Loucy (cell line): ENCODE measurements around the gene GTPBP2.

ENCODE experiments used
- EZH2phosphoT487 ChIP-seq: fragments of 200-600 bp; IDR thresholded peaks from 2 replicates; pipeline ENCODE4 v1.6.1; 2018; ENCODE audit warnings: antibody characterized with exemption, mild to moderate bottlenecking, moderate library complexity, borderline replicate concordance
- TF ChIP-seq, protein P1 (sequence below): fragments of 200-600 bp; sonication (generic); conservative IDR thresholded peaks from 2 replicates; pipeline ENCODE4 v1.5.1; 2014; ENCODE audit warnings: mild to moderate bottlenecking, antibody characterized with exemption, low read length

DNA sequence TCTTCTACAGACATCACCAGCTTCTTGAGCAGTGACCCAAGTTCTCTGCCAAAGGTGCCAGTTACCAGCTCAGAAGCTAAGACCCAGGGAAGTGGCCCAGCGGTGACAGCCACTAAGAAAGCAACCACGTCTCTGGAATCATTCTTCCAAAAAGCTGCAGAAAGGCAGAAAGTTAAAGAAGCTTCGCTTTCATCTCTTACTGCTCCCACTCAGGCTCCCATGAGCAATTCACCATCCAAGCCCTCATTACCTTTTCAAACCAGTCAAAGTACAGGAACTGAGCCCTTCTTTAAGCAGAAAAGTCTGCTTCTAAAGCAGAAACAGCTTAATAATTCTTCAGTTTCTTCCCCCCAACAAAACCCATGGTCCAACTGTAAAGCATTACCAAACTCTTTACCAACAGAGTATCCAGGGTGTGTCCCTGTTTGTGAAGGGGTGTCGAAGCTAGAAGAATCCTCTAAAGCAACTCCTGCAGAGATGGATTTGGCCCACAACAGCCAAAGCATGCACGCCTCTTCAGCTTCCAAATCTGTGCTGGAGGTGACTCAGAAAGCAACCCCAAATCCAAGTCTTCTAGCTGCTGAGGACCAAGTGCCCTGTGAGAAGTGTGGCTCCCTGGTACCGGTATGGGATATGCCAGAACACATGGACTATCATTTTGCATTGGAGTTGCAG lies 15.2 kb downstream of the GTPBP2 start:
- TF ChIP-seq, protein P1, sequence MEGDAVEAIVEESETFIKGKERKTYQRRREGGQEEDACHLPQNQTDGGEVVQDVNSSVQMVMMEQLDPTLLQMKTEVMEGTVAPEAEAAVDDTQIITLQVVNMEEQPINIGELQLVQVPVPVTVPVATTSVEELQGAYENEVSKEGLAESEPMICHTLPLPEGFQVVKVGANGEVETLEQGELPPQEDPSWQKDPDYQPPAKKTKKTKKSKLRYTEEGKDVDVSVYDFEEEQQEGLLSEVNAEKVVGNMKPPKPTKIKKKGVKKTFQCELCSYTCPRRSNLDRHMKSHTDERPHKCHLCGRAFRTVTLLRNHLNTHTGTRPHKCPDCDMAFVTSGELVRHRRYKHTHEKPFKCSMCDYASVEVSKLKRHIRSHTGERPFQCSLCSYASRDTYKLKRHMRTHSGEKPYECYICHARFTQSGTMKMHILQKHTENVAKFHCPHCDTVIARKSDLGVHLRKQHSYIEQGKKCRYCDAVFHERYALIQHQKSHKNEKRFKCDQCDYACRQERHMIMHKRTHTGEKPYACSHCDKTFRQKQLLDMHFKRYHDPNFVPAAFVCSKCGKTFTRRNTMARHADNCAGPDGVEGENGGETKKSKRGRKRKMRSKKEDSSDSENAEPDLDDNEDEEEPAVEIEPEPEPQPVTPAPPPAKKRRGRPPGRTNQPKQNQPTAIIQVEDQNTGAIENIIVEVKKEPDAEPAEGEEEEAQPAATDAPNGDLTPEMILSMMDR: no peak
- TF ChIP-seq EZH2phosphoT487: no peak
